IPS-18a (cell line): ENCODE data around the gene C1orf198.
"Not testable (repeated sequence)": the region's sequence is repeated elsewhere in the genome, so short reads cannot be mapped to it uniquely, and the experiment has no call there.

Source experiments
- H3K27ac ChIP-seq: one replicate; pipeline ENCODE4 v1.5.1; 2013; ENCODE audit warnings: low read length
- H3K27me3 ChIP-seq: one replicate; pipeline ENCODE4 v1.6.1; 2013; ENCODE audit warnings: mild to moderate bottlenecking, low read length; ENCODE audit not compliant: control insufficient read depth, insufficient read depth
- H3K36me3 ChIP-seq: one replicate; pipeline ENCODE4 v1.6.1; 2013; ENCODE audit warnings: low read depth, low read length; ENCODE audit not compliant: control insufficient read depth
- H3K4me1 ChIP-seq: one replicate; pipeline ENCODE4 v1.6.1; 2013; ENCODE audit warnings: low read depth, low read length; ENCODE audit not compliant: control insufficient read depth
- H3K4me3 ChIP-seq: one replicate; pipeline ENCODE4 v1.5.1; 2013; ENCODE audit warnings: low read length
- H3K9ac ChIP-seq: one replicate; pipeline ENCODE4 v1.6.1; 2013; ENCODE audit warnings: mild to moderate bottlenecking, low read length, moderate library complexity
- H3K9me3 ChIP-seq: one replicate; pipeline ENCODE4 v1.6.1; 2013; ENCODE audit warnings: low read depth, low read length; ENCODE audit not compliant: control insufficient read depth

C1orf198 gene

DNA sequence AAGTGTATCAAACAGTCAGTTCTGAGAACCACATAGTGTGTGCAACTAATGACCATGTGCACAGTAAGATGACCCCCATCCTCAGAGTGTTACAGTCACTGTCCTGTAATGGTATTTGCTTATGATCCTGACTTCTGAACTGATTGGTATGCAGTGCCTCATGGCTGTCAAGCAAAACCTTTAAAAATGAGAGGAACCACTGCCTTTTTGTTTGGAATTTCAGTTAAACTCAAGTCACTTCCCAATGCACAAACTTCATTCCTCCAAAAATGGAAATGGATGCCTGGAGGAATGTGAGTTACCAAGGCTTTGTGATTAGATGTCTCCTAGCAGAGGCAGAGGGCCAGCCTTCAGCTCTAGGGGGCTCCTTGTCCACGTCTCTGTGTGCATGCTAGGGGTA, 10.5 kb downstream of the C1orf198 start:
- H3K4me3 ChIP-seq, result no peak overlapping the region
- H3K9me3 ChIP-seq, result no peaks in the 10 kb centered on the region
- peaks cover 13% of the 10 kb centered on the region for H3K4me1 ChIP-seq
- peaks cover 17% of the 10 kb centered on the region for H3K36me3 ChIP-seq
- no peak overlapping the region for H3K9ac ChIP-seq
- no peak overlapping the region for H3K27ac ChIP-seq
- H3K27me3 ChIP-seq, result no peaks in the 10 kb centered on the region

DNA sequence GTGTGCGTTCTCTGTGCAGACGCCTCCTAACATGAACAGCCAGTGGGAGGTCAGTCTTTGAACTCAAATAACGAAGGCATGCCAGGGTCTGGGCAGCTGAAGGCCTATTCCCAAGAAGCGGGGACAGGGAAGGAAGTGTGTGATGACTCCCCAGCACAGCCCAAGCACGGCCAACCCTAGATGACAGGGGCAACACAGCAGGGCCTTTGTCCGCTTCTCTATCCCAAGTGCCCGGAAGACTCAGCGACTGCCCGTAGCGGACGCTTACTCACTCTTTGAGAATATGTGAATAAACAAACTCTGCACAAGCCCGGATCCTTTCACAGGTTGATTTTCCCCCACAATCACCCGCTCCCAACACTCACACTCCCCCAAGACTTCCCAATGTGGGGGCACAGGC, 11.2 kb downstream of the C1orf198 start:
- no peak overlapping the region for H3K27ac ChIP-seq
- H3K36me3 ChIP-seq, result peaks cover 19% of the 10 kb centered on the region
- no peaks in the 10 kb centered on the region for H3K9me3 ChIP-seq
- H3K9ac ChIP-seq, result no peak overlapping the region
- no peaks in the 10 kb centered on the region for H3K27me3 ChIP-seq
- peaks cover 13% of the 10 kb centered on the region for H3K4me1 ChIP-seq
- H3K4me3 ChIP-seq, result no peak overlapping the region

DNA sequence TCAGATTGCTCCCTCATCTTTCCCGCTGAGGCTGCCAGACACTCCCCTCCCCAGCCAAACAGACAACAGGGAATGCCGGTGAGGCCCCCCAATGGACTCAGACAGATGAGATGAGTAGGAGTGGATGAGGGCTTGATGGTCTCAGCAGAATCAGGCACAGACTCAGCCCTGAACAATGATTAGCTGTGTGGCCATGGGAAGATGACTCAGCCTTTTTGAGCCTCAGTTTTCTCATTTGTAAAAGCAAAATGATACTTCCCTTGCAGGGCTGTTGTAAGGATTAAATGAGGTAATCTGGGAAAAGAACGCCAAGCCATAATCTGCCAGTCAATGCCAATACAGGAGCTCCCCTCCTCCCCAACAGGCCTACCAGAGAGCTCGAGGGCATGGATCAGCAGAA, 12.4 kb downstream of the C1orf198 start:
- H3K36me3 ChIP-seq, result peaks cover 24% of the 10 kb centered on the region
- no peak overlapping the region for H3K27ac ChIP-seq
- H3K4me3 ChIP-seq, result no peak overlapping the region
- no peaks in the 10 kb centered on the region for H3K27me3 ChIP-seq
- H3K9ac ChIP-seq, result no peak overlapping the region
- peaks cover 16% of the 10 kb centered on the region for H3K4me1 ChIP-seq
- H3K9me3 ChIP-seq, result no peaks in the 10 kb centered on the region

DNA sequence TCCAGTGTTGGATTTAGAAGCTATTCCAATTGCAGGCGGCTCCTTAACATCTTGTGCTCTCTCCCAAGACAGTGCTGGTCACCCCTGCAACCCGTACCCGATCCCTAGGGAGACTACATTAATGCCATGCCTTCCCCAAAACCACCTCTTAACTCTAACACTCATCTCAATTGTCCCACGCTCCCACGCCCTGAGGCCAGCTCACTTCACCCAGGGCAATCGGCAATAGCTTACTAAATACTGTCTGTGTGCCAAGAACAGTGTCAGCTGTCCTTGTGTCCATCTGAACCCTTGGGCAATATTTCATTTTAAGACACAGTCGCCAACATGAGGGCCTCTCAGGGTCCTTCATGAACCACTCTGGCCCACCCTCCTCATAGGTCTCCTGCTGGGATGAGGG, 13.9 kb downstream of the C1orf198 start:
- Histone ChIP-seq H3K9me3 (no peaks in the 10 kb centered on the region), H3K27me3 (no peaks in the 10 kb centered on the region), H3K4me3 (no peak overlapping the region), H3K9ac (no peak overlapping the region), H3K36me3 (peaks cover 24% of the 10 kb centered on the region), H3K4me1 (peaks cover 15% of the 10 kb centered on the region), H3K27ac (no peak overlapping the region)

DNA sequence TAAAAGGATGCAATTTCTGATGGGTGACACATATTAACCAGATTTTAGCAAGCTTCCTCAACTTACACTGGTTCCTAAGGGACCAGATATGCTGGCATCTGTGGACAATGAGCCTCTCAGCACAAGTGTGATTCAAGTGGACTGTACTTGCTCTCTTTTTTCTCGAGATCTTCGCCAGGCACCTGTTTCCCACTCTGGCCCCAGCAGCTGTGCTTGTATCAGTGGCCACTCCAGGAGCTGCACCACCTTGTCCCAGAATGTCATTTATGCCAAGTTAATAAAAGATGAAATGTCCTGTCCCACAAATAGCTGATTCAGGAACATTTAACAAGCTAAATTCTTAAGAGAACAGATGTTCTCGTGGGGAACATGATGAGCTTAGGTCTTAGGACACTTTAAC, 14.6 kb downstream of the C1orf198 start:
- peaks cover 24% of the 10 kb centered on the region for H3K36me3 ChIP-seq
- no peaks in the 10 kb centered on the region for H3K27me3 ChIP-seq
- H3K9ac ChIP-seq, result no peak overlapping the region
- no peak overlapping the region for H3K27ac ChIP-seq
- H3K4me3 ChIP-seq, result no peak overlapping the region
- H3K4me1 ChIP-seq, result peaks cover 8% of the 10 kb centered on the region
- H3K9me3 ChIP-seq, result no peaks in the 10 kb centered on the region

DNA sequence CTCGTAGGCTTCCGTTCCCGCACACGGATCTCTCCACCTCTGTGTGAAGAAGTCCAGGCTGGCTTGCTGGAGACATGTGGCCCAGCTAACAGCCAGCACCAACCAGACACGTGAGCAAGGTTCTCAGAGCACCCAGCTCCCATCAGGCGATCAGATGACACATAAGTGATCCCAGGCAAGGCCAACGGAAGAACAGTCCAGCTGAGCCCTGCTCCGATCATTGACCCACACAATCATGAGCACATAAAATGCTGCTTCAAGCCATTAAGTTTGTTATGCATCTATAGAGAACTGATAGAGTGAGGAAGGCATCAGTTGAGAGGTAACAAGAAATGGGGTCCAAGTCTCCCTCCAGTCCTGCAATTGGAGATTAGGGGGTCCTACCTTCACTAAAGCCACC, 15.4 kb downstream of the C1orf198 start:
- Histone ChIP-seq H3K27me3 (no peaks in the 10 kb centered on the region), H3K9ac (no peak overlapping the region), H3K4me3 (no peak overlapping the region), H3K36me3 (peaks cover 24% of the 10 kb centered on the region), H3K27ac (no peak overlapping the region), H3K4me1 (peaks cover 8% of the 10 kb centered on the region), H3K9me3 (no peaks in the 10 kb centered on the region)

DNA sequence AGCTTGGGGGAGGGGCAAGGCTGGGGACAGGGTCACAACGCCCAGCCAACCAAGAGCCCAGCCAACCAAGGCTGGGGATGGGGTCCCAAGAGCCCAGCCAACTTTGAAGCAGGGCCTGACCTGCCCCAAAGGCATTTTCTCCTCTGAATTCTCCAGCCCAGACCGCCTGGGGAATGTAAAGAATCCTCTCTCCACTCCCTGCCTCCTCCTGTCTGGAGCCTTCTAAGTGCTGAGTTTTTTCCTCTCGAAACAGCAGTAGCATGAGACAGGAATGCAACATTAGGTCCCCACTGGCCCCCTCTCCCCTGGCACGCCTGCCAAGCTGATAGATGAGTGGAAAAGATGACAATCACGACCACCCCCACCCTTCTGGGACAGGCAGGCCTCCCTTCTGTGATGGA, 17.0 kb downstream of the C1orf198 start:
- H3K9ac ChIP-seq, result no peak overlapping the region
- H3K27me3 ChIP-seq, result no peaks in the 10 kb centered on the region
- H3K4me3 ChIP-seq, result no peak overlapping the region
- peaks cover 24% of the 10 kb centered on the region for H3K36me3 ChIP-seq
- H3K9me3 ChIP-seq, result no peaks in the 10 kb centered on the region
- no peak overlapping the region for H3K27ac ChIP-seq
- H3K4me1 ChIP-seq, result peaks cover 6% of the 10 kb centered on the region

DNA sequence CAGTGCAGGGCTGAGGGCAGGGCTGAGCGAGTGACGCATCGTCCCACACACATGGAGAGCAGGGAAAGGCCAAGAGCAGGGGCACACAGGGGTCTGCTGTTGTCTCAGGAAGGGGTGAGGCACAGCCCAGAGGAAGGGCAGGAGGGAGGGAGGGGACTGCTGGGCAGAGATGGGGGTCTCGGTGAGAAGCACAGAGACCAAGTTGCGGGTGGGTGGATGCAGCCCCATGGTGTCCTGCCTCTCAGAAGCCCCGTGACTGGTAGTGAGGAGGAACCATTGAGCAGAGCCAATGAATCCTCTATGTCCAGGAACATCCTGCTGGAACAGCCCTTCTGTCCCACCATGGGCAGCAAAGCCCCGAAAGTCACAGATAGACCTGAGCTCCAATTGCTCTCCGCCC, 17.8 kb downstream of the C1orf198 start:
- peaks cover 24% of the 10 kb centered on the region for H3K36me3 ChIP-seq
- no peak overlapping the region for H3K4me3 ChIP-seq
- H3K9ac ChIP-seq, result no peak overlapping the region
- no peak overlapping the region for H3K27ac ChIP-seq
- H3K4me1 ChIP-seq, result peaks cover 3% of the 10 kb centered on the region
- no peaks in the 10 kb centered on the region for H3K9me3 ChIP-seq
- H3K27me3 ChIP-seq, result no peaks in the 10 kb centered on the region

DNA sequence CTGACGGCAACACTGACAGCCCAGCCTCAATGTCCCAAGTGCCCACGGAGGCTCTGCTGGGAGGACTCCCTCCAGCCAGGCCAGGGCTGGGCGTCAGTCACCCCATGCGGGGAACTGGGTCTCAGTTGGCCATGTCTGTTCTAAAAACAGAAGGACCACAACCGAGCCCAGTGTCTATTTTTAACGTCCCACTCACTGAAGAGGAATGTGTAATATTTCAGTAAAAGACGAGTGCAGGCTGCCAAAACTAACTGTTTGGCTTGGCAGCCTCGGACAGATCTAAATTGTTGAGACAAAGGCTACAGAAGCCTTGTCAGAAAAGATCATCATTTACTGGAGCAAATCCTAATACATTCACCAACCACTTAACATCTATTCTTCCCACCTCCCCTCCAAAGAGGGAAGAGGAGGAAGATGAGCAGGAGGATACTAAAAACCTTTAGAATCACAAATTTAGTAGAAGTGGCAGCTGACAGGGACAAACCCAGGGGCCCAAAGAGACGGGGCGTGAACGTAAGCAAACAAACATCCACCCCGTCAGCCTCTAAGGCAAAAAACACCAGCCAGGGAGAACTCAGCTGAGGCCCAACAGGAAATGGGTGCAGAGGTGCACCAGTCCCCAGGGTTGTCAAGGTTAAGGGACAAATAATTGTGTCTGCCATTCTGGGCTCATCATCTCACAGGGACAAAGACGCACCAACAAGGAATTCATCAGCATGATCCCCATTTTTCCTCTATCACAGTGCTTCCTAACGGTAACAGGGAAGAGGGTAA, 18.7 kb downstream of the C1orf198 start:
- no peak overlapping the region for H3K9ac ChIP-seq
- no peak overlapping the region for H3K4me3 ChIP-seq

DNA sequence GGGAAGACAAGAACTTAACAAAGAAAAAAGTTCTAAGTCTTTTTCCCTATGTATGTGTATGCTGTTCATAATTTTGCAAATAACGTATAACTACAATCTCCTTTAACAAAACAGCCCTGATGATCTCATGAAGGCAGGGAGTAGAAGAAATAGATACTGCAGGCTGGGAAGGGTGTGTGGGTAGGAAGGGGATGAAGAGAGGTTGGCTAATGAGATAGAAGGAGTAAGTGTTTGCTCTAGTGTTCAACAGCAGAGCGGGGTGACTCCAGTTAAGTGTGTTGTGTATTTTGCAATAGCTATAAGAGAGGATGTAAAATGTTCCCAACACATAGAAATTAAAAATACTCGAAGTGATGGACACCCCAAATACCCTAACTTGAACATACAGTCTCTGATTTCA, 20.1 kb downstream of the C1orf198 start:
- no peaks in the 10 kb centered on the region for H3K9me3 ChIP-seq
- H3K4me3 ChIP-seq, result no peak overlapping the region
- no peak overlapping the region for H3K9ac ChIP-seq
- no peaks in the 10 kb centered on the region for H3K27me3 ChIP-seq
- peaks cover 20% of the 10 kb centered on the region for H3K36me3 ChIP-seq
- H3K27ac ChIP-seq, result no peak overlapping the region
- peaks cover 3% of the 10 kb centered on the region for H3K4me1 ChIP-seq

More for the DNA sequence above, 18.7 kb downstream of the C1orf198 start:
- peaks cover 17% of the 10 kb centered on the region for H3K36me3 ChIP-seq
- no peak overlapping the region for H3K27ac ChIP-seq
- peaks cover 3% of the 10 kb centered on the region for H3K4me1 ChIP-seq
- H3K9me3 ChIP-seq, result no peaks in the 10 kb centered on the region
- H3K27me3 ChIP-seq, result no peaks in the 10 kb centered on the region

DNA sequence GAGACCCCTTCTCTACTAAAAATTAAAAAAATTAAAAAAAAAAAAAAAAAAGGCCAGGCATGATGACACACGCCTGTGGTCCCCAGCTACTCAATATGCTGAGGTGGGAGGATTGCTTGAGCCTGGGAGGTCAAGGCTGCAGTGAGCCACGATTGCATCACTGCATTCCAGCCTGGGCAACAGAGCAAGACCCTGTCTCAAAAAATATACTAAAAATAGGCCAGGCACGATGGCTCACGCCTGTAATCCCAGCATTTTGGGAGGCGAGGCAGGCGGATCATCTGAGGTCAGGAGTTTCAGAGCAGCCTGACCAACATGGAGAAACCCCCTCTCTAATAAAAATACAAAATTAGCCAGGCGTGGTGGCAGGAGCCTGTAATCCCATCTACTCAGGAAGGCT, 23.1 kb downstream of the C1orf198 start:
- not testable (repeated sequence) for H3K4me1 ChIP-seq, H3K4me3 ChIP-seq, H3K9me3 ChIP-seq, H3K9ac ChIP-seq, H3K27ac ChIP-seq, H3K27me3 ChIP-seq
- peaks cover 18% of the 10 kb centered on the region for H3K36me3 ChIP-seq

DNA sequence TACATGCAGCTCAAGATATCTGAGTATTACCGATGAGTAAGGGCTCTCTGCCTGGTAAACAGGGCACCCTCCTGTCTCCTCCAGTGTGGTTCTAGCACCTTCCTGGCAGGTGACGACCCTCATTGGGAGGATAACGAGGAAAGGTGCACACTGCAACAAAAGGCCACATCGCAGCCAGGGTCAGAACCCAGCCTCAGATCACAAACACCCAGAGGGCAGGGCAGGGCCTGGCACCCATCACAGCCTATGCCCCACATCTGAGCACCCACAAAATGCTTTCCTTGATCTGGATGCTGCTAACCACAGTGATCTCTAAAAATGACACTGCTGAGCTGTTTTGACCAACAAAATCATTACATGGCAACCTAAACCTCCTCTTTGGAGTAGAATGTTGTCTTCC, 23.8 kb downstream of the C1orf198 start:
- H3K36me3 ChIP-seq, result peaks cover 18% of the 10 kb centered on the region
- no peak overlapping the region for H3K4me3 ChIP-seq
- H3K27ac ChIP-seq, result no peak overlapping the region
- no peaks in the 10 kb centered on the region for H3K4me1 ChIP-seq
- no peaks in the 10 kb centered on the region for H3K9me3 ChIP-seq
- no peaks in the 10 kb centered on the region for H3K27me3 ChIP-seq
- no peak overlapping the region for H3K9ac ChIP-seq
